ENCODE measurements around the gene SLC11A2.

- no peak for TF ChIP-seq SUZ12 (IDR thresholded peaks at IDR 0.05; ENCODE audit: extremely low read depth, insufficient read depth, insufficient read length)
- TF ChIP-seq ZNF274 (IDR thresholded peaks at IDR 0.05; ENCODE audit: low read depth, low read length): no peak
- TF ChIP-seq YY1 (IDR thresholded peaks at IDR 0.05; ENCODE audit: insufficient read depth, insufficient read length): no peak
Measured at GRCh38 chr12:51048661-51049251, 22.6 kb upstream of the SLC11A2 start.
